Nephron (organoid): Measurements from ENCODE around the gene CDHR3.

Source experiments
- H3K27ac Mint-ChIP-seq, 3 experiments: 2 replicates each; pipeline ENCODE4 v1.8.0; 2020; ENCODE audit warnings: mixed read lengths in 3 of 3, mild to moderate bottlenecking in 2 of 3, moderate library complexity in 1 of 3
- H3K27me3 Mint-ChIP-seq: 2 replicates; pipeline ENCODE4 v1.8.0; 2021; ENCODE audit warnings: low read depth, mild to moderate bottlenecking, moderate library complexity, mixed read lengths
- H3K36me3 Mint-ChIP-seq: 2 replicates; pipeline ENCODE4 v1.8.0; 2020; ENCODE audit warnings: low read depth, mixed read lengths
- H3K4me1 Mint-ChIP-seq: 2 replicates; pipeline ENCODE4 v1.8.0; 2020; ENCODE audit warnings: mixed read lengths
- H3K4me3 Mint-ChIP-seq, 3 experiments: 2 replicates each; pipeline ENCODE4 v1.8.0; 2020; ENCODE audit warnings: mild to moderate bottlenecking in 3 of 3, mixed read lengths in 3 of 3, moderate library complexity in 2 of 3
- H3K9me3 Mint-ChIP-seq: 2 replicates; pipeline ENCODE4 v1.8.0; 2020; ENCODE audit warnings: mixed read lengths
- TF ChIP-seq, protein P1 (sequence below), 3 experiments: fragments of 200-600 bp; sonication (generic); IDR thresholded peaks; one replicate each; pipeline ENCODE4 v1.5.0; 2021; ENCODE audit warnings: antibody characterized with exemption in 3 of 3; ENCODE audit not compliant: unreplicated experiment in 3 of 3

The CDHR3 gene

GRCh38 chr7:106036004-106036403 lies 72.9 kb downstream of the CDHR3 start:
- TF ChIP-seq, protein P1, sequence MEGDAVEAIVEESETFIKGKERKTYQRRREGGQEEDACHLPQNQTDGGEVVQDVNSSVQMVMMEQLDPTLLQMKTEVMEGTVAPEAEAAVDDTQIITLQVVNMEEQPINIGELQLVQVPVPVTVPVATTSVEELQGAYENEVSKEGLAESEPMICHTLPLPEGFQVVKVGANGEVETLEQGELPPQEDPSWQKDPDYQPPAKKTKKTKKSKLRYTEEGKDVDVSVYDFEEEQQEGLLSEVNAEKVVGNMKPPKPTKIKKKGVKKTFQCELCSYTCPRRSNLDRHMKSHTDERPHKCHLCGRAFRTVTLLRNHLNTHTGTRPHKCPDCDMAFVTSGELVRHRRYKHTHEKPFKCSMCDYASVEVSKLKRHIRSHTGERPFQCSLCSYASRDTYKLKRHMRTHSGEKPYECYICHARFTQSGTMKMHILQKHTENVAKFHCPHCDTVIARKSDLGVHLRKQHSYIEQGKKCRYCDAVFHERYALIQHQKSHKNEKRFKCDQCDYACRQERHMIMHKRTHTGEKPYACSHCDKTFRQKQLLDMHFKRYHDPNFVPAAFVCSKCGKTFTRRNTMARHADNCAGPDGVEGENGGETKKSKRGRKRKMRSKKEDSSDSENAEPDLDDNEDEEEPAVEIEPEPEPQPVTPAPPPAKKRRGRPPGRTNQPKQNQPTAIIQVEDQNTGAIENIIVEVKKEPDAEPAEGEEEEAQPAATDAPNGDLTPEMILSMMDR (IDR thresholded peaks at IDR 0.05; ENCODE audit: unreplicated experiment in 3 of 3) = no peak
- peaks cover 20% of the 10 kb centered on the region for H3K27me3 Mint-ChIP-seq
- no peaks in the 10 kb centered on the region for H3K9me3 Mint-ChIP-seq
- H3K27ac Mint-ChIP-seq = no peak overlapping the region
- H3K4me1 Mint-ChIP-seq = peaks cover 20% of the 10 kb centered on the region
- no peak overlapping the region for H3K4me3 Mint-ChIP-seq
- peaks cover 5% of the 10 kb centered on the region for H3K36me3 Mint-ChIP-seq

GRCh38 chr7:106037489-106038176 lies 74.6 kb downstream of the CDHR3 start:
- peaks cover 11% of the 10 kb centered on the region for H3K4me1 Mint-ChIP-seq
- no peaks in the 10 kb centered on the region for H3K9me3 Mint-ChIP-seq
- peaks cover 18% of the 10 kb centered on the region for H3K27me3 Mint-ChIP-seq
- H3K27ac Mint-ChIP-seq = no peak overlapping the region
- no peaks in the 10 kb centered on the region for H3K36me3 Mint-ChIP-seq
- TF ChIP-seq, protein P1 (IDR thresholded peaks at IDR 0.05; ENCODE audit: unreplicated experiment in 3 of 3) = no peak
- H3K4me3 Mint-ChIP-seq = no peak overlapping the region

- Mint-ChIP-seq H3K27me3 (peaks cover 18% of the 10 kb centered on the region), H3K4me1 (peaks cover 14% of the 10 kb centered on the region), H3K9me3 (no peaks in the 10 kb centered on the region), H3K27ac (no peak overlapping the region), H3K36me3 (no peaks in the 10 kb centered on the region), H3K4me3 (no peak overlapping the region)
- TF ChIP-seq, protein P1 (IDR thresholded peaks at IDR 0.05; ENCODE audit: unreplicated experiment in 3 of 3) = no peak
Observed at GRCh38 chr7:106038289-106038688, 75.2 kb downstream of the CDHR3 start.

DNA sequence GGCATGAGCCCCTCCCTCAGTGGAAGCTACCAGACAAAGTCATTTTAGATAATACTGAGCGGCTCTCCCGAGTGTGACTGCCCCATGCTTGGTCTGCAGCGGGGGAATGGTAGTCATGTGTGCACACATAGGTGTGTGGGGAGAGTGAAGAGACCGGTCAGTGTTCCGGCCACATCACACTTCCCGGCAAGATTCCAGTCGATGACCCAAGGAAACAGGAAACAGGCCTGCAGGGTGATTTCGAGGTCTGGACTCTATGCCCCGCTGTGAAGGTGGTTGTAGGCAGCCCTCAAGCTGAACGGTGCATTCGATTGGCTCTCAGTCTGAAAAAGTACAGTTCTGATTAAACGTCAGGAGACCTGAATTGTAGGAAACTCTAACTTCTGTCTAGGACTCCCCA lies 75.9 kb downstream of the CDHR3 start:
- Mint-ChIP-seq H3K9me3 (no peaks in the 10 kb centered on the region), H3K36me3 (no peaks in the 10 kb centered on the region), H3K27me3 (peaks cover 18% of the 10 kb centered on the region)

DNA sequence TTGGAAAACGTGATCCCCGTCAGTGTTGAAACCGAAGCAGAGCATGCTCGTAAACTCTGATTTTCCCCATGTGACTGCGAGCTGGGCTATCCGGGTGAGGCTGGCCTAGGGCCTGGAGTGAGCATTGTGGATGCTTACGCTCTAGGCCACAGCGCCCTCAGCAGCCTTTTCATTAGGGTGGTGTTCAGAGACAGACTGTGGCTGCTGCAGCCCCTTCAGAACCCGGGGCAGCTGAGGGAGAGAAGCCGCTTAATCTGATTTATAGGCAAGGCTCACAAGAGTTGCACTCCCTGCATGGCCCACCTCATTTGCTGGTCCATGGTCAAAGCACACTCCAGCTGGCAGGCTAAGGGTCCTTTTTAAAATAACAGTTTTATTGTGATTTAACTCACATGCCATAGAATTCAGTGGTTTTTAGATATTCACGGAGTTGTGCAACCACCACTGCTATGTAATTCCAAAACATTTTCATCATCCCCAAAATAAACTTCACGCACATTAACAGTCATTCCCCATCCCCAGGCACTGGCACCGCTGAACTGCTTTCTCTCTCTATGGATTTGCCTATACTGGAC lies 76.5 kb downstream of the CDHR3 start:
- TF ChIP-seq, protein P1 (IDR thresholded peaks at IDR 0.05; ENCODE audit: unreplicated experiment in 3 of 3) = peak in 1 of 3 experiments; percentile 16
- H3K27me3 Mint-ChIP-seq = peaks cover 23% of the 10 kb centered on the region
- H3K9me3 Mint-ChIP-seq = no peaks in the 10 kb centered on the region
- H3K27ac Mint-ChIP-seq = peak overlapping the region in 1 of 3 experiments; percentile 37
- peaks cover 14% of the 10 kb centered on the region for H3K4me1 Mint-ChIP-seq
- no peaks in the 10 kb centered on the region for H3K36me3 Mint-ChIP-seq
- no peak overlapping the region for H3K4me3 Mint-ChIP-seq

More for the DNA sequence above, 75.9 kb downstream of the CDHR3 start:
- Mint-ChIP-seq H3K4me3 (no peak overlapping the region), H3K27ac (no peak overlapping the region), H3K4me1 (peaks cover 14% of the 10 kb centered on the region)
- TF ChIP-seq, protein P1 (IDR thresholded peaks at IDR 0.05; ENCODE audit: unreplicated experiment in 3 of 3) = no peak
